ENCODE data around the gene ATP6V1C2. TPM values are rescaled to one million over a fixed set of nuclear protein-coding genes. Genes with fewer than 3 reads are reported as not detected.

ATP6V1C2 gene
- total RNA-seq, 1 donor from 2014 or later: not detected

DNA sequence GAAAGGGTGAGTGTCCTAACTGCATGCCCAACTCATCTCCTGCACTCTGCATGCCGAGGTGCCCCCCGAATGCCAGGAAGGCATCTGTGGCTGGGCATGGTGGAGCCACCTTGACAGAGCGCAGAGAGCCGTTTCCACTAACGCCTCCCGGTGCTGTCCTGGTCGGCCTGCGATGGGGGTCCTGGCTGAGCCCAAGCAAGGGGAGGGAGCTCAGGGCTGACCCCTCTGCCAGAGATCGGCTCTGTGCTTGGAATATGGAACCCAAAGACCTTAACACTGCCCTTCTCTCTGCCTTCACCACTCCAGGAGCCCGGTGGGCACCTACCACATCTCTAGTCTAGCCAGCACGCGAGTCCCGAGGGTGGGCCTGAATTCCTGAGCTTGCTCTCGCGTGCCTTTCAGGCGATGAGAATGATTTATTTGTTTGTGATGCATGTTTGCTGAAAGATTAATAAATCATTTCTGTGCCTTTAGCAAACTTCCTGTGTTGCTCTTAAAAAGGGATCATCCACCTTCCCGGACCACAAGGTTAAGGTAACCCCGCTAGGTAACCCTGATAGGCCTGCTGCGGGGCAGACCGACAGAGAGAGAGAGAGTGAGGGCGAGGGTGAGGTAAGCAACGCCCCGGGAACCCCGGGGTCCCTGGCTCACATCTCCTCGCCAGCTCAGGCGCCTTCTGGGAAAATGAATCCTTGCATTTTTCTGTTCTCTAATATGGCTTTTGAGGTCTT is 55.8 kb downstream of the ATP6V1C2 start:
- no peak overlapping the region for H3K27ac Mint-ChIP-seq (ENCODE audit: unreplicated experiment)
- H3K4me1 Mint-ChIP-seq (ENCODE audit: low read depth, unreplicated experiment): peaks cover 7% of the 10 kb centered on the region
- H3K36me3 Mint-ChIP-seq (ENCODE audit: unreplicated experiment): no peaks in the 10 kb centered on the region
- TF ChIP-seq, protein P1, sequence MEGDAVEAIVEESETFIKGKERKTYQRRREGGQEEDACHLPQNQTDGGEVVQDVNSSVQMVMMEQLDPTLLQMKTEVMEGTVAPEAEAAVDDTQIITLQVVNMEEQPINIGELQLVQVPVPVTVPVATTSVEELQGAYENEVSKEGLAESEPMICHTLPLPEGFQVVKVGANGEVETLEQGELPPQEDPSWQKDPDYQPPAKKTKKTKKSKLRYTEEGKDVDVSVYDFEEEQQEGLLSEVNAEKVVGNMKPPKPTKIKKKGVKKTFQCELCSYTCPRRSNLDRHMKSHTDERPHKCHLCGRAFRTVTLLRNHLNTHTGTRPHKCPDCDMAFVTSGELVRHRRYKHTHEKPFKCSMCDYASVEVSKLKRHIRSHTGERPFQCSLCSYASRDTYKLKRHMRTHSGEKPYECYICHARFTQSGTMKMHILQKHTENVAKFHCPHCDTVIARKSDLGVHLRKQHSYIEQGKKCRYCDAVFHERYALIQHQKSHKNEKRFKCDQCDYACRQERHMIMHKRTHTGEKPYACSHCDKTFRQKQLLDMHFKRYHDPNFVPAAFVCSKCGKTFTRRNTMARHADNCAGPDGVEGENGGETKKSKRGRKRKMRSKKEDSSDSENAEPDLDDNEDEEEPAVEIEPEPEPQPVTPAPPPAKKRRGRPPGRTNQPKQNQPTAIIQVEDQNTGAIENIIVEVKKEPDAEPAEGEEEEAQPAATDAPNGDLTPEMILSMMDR (IDR thresholded peaks at IDR 0.05; ENCODE audit: partially characterized antibody, unreplicated experiment): no peak
- peaks cover 3% of the 10 kb centered on the region for H3K27me3 Mint-ChIP-seq (ENCODE audit: unreplicated experiment)
- H3K4me3 Mint-ChIP-seq (ENCODE audit: unreplicated experiment): no peak overlapping the region
- DNase-seq: no peak
- peaks cover 2% of the 10 kb centered on the region for H3K9me3 Mint-ChIP-seq (ENCODE audit: unreplicated experiment)

GRCh38 chr2:10777842-10778723 is 56.7 kb downstream of the ATP6V1C2 start:
- Mint-ChIP-seq H3K36me3 (ENCODE audit: unreplicated experiment) (no peaks in the 10 kb centered on the region), H3K27ac (ENCODE audit: unreplicated experiment) (no peak overlapping the region), H3K4me1 (ENCODE audit: low read depth, unreplicated experiment) (peaks cover 7% of the 10 kb centered on the region), H3K9me3 (ENCODE audit: unreplicated experiment) (peaks cover under 1% of the 10 kb centered on the region), H3K27me3 (ENCODE audit: unreplicated experiment) (peaks cover 3% of the 10 kb centered on the region), H3K4me3 (ENCODE audit: unreplicated experiment) (no peak overlapping the region)
- TF ChIP-seq, protein P1 (IDR thresholded peaks at IDR 0.05; ENCODE audit: partially characterized antibody, unreplicated experiment): no peak
- no peak for DNase-seq

GRCh38 chr2:10778724-10779115 is 57.3 kb downstream of the ATP6V1C2 start:
- Mint-ChIP-seq H3K27ac (ENCODE audit: unreplicated experiment) (no peak overlapping the region), H3K36me3 (ENCODE audit: unreplicated experiment) (no peaks in the 10 kb centered on the region), H3K9me3 (ENCODE audit: unreplicated experiment) (no peaks in the 10 kb centered on the region), H3K4me3 (ENCODE audit: unreplicated experiment) (no peak overlapping the region), H3K4me1 (ENCODE audit: low read depth, unreplicated experiment) (peaks cover 7% of the 10 kb centered on the region), H3K27me3 (ENCODE audit: unreplicated experiment) (peaks cover 3% of the 10 kb centered on the region)
- DNase-seq: no peak
- TF ChIP-seq, protein P1 (IDR thresholded peaks at IDR 0.05; ENCODE audit: partially characterized antibody, unreplicated experiment): no peak

DNA sequence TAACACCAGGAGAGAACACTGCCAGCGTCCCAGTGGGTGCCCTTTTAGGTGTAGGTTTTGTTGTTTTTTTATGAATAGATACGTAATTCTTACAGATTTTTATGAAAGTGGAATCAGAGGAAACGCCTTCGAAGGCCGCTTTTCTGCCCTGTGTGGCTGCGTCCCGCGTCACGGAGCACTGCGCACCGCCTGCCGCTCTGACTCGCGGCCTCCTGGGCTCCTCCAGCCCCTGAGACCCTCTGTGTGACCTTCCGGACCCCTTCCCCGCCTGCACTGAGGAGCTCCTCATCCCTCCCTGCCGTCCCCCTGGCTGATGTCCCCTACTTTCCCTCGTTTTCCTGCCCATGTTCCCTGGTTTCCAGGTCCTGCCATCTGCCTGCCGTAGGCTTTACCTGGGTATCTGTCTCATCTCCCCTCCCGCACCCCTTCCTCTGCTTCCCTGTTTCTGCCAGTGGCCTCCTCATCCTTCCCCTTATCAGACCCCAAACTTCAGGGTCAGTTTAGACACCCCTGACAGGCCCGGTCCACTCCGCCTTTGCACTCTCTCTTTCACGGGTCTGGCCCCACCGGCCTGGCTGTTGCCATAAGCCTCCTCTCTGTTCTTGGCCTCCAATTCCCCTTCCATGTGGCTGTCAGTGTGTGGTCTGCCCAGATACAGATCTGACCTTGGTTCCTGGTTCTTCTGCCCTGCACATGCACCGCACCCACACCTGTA is 58.5 kb downstream of the ATP6V1C2 start:
- no peaks in the 10 kb centered on the region for H3K36me3 Mint-ChIP-seq (ENCODE audit: unreplicated experiment)
- DNase-seq: no peak
- peaks cover 3% of the 10 kb centered on the region for H3K27me3 Mint-ChIP-seq (ENCODE audit: unreplicated experiment)
- TF ChIP-seq, protein P1 (IDR thresholded peaks at IDR 0.05; ENCODE audit: partially characterized antibody, unreplicated experiment): no peak
- no peak overlapping the region for H3K4me3 Mint-ChIP-seq (ENCODE audit: unreplicated experiment)
- H3K9me3 Mint-ChIP-seq (ENCODE audit: unreplicated experiment): no peaks in the 10 kb centered on the region
- H3K4me1 Mint-ChIP-seq (ENCODE audit: low read depth, unreplicated experiment): no peaks in the 10 kb centered on the region
- H3K27ac Mint-ChIP-seq (ENCODE audit: unreplicated experiment): no peak overlapping the region
